GM21526 (cell line): Measurements from ENCODE around the gene RGS2.

Experiments
- ATAC-seq: cut with Tn5 transposase; IDR thresholded peaks from one replicate; pipeline ENCODE4 v1.9.1; 2021; ENCODE audit warnings: moderate library complexity; ENCODE audit not compliant: unreplicated experiment, low FRiP score

Gene RGS2, protein sequence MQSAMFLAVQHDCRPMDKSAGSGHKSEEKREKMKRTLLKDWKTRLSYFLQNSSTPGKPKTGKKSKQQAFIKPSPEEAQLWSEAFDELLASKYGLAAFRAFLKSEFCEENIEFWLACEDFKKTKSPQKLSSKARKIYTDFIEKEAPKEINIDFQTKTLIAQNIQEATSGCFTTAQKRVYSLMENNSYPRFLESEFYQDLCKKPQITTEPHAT

DNA sequence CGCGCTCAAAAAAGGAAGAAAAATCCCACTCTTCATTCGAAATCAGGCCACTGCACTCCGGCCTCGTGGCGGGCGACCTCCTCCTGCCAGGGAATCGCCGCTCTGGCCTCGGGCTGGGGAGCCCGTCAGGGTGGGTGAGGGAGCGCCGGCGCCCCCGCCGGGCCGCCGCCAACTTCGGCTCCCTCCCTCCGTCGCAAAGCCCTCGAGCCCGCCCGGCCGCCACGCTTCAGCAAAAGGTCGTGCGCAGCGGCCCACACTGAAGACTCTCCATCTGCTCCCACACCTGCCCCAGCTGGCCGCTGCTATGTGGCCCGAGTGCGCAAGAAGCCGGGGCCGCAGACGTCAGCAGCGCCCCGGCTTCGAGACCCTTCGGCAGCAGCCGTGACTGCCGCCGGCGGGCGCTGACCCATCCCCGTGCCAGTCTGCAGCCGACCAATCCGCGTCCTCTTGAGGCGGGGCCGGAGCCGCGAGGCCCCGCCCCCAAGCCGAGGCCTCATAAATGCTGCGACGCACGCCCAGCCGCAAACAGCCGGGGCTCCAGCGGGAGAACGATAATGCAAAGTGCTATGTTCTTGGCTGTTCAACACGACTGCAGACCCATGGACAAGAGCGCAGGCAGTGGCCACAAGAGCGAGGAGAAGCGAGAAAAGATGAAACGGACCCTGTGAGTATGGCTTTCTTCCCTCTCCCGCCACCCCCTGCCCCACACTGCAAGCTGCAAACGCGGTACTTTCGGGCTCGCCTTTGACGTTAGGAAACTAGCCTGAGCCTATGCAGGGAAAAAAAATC is at the start of gene RGS2:
TSS of gene RGS2 (plus strand) at position 522 of the 789 bp plus-strand sequence. CDS start at position 555, 33 bp downstream.
- peak; percentile 91 for ATAC-seq

DNA sequence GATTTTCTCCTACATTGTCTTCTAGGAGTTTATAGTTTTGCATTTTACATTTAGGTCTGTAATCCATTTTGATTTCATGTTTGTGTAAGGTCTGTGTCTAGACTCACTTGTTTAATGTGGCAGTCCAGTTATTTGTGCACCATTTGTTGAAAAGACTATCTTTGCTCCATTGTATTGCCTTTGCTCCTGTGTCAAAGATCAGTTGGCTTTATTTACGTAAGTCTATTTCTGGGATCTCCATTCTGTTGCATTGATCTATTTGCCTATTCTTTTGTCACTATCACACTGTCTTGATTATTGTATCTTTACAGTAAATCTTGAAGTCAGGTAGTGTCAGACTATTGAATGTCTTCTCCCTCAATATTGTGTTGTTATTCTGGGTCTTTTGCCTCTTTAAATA is 49.7 kb upstream of the RGS2 start:
- no peak for ATAC-seq

GRCh38 chr1:192762265-192762664 is 46.6 kb upstream of the RGS2 start:
- ATAC-seq = no peak

DNA sequence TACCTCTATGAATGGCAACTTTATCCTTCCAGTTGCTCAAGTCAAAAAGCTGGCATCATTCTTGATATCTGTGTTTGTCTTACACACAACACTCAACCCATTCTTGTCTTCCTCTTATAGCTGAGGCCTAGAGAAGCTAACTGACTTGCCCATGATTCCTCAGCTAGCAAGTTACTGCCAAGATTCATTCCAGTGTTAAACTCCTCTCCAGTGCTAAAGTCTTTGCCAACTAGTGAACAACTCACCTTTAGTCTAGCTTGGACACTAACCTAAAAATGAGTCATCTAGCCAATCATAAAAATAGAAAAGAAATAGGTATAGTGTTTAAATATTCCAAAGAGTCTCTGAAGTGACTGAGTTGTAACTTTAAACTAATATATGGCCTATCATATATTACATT is 45.6 kb upstream of the RGS2 start:
- ATAC-seq = no peak

GRCh38 chr1:192763756-192764155 is 45.1 kb upstream of the RGS2 start:
- no peak for ATAC-seq

DNA sequence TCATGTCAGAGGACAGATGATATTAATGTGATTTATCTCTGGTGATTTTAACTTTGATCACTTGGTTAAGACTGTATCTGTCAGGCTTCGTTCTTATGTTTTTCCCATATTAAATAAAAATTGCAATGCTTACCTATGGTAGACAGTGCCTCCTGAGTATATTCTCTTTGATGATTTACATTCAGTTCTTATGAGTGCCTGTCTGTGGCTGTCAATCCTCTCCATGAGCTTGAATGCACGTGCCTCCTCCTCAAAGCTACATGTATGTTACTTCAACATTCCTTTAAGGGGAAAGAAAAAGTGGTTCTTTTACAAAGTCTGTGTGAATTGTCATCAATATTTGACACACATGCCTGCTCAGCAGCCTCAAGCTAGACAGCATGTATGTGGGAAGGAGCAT is 44.2 kb upstream of the RGS2 start:
- no peak for ATAC-seq

GRCh38 chr1:192766009-192766625 is 42.7 kb upstream of the RGS2 start:
- no peak for ATAC-seq

DNA sequence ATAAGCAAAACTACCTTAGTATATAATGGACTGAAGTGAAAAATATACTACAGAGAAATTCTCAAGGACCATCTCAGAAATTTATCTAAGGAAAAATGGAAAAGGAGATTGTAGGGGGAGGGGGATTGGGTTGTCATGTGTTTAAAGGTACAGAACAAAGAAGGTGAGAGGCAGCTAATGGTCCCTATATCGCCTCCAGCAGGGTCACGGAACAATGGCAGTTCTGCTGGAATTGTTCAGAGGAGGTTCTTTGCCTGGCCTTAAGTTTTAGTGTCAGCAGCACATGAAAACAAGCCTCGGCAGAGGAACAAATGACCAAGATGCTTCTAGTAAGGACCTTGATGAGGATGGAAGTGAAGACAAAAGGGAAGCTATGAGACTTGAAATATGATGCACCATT is 42.0 kb upstream of the RGS2 start:
- ATAC-seq = no peak

DNA sequence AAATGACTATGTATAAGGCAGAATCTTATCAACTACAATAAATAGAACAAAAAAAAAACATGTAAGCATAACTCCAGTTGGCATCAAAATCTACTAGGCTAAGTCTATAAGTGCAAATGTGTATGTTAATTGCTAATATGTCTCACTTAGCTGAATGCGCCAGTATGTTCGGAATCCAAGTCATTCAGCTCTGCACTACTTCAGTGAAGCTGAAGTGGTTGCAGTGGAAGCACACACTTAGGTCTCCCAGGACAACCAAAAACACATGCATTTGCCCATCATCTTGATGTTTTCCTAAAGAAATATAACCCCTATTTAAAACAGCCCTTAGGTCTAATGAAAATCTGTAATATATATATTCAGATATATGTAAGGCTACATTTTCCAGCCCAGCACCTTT is 41.0 kb upstream of the RGS2 start:
- no peak for ATAC-seq

DNA sequence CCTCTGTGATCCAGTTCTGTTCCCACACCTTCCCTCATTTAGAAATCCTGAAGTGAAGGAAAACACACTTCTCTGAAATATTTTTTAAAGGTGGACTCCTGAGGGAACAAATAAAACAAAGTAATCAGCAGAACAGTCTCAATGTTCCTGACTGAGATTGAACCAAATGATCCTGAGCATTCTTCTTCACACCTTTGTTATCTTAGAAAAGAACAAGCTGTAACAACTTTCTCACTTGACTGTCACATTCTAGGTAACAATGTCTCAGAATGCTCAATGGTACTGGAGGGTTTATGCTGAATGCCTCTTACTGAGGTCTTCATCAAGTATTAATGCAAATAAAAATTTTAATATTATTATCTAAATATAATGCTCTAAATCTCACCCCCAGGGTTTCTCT is 40.4 kb upstream of the RGS2 start:
- no peak for ATAC-seq

DNA sequence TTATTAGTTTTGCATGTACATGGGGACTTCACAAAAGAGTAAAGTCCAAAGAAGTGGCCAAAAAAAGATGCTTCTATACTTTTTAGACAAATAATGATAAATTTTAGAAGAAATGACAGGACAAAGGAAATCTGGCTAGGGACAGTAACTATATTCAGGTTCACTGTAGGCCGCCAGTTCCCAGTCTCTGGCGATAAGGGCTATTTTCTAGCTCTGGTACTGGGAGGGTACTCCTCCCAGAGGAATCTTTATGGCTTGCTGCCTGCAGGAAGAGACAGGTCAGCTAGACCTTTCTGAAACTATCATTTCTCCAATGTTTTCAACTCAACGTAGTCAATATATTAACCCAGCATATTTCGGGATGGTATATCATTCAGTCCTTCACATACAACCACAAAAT is 37.5 kb upstream of the RGS2 start:
- ATAC-seq = no peak

- no peak for ATAC-seq
Observed at GRCh38 chr1:192775631-192776030, 33.2 kb upstream of the RGS2 start.

- no peak for ATAC-seq
Observed at GRCh38 chr1:192776206-192776605, 32.6 kb upstream of the RGS2 start.

DNA sequence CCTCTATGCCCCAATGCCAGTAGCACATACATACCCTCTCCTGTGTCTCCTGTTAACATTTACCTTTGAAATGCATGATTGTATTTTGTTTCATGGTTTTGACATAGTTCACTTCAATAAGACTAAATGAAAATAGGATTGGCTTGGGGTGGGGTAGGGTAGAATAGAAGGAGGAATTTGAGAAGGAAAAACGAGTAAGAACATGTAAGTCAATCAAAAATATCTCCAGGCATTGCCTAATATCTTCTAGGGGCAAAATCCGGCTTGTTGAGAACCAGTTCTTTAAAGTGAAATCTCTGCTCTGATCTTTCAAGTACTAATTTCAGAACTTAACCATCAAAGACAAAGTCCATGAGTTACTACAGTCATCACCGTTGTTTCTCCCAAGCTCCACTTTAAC is 31.8 kb upstream of the RGS2 start:
- no peak for ATAC-seq

DNA sequence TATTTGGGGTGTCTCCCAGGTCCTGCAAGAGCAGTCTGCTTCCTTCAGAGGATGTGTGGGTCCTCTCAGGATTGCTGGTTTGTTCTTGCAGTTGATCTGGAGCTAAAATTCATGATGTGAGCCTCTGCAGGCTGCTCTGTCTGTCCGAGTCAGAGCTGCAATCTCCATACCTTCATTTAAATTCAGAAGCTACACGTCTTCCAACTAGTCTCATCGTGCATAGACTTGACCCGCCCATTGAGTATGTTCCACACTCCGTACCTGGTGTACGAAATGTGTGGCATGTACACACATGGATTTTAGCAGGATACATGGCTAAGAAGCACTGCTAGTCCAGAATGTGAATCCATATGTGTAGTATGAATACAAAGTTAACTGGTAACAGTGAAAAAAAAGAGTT is 25.0 kb upstream of the RGS2 start:
- no peak for ATAC-seq

- ATAC-seq = no peak
Observed at GRCh38 chr1:192784397-192784796, 24.4 kb upstream of the RGS2 start.

DNA sequence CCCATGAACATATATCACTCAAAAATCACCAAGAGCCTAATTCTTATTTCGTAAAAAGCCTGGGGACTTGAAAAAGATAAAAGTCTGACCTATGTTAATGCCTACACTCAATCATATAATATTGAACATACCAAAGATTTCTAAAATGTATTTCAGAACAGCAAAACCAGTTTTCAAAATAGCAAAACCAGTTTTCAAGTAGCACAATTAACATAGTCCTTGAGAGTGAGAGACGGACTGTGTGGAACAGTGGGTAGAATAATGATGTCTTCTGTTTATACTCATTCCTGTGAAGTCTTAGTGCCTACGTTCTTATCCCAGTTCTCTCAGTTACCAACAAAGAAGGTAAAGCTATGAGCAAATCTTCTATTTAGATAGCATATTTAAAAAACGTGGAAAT is 22.3 kb upstream of the RGS2 start:
- ATAC-seq = no peak

- no peak for ATAC-seq
Observed at GRCh38 chr1:192787914-192788585, 20.8 kb upstream of the RGS2 start.

- no peak for ATAC-seq
Observed at GRCh38 chr1:192789871-192790270, 19.0 kb upstream of the RGS2 start.

DNA sequence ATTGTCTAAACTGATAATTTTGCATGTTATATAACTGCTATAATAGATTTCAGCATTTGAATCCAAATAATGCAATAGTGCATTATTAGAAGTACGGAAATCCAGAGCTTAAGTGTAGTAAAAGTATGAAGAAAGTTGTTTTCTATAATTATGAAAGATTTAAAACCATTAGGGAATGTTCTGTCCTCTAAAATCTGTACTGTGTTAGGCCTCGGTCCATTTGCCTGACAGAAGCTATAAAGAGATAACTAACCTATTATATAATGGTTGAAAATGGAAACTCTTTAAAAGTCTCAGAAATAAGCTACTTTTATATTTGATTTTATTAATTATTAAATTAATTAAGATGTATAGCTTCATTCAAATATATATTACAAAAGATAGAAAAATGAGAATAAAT is 16.2 kb upstream of the RGS2 start:
- ATAC-seq = no peak

DNA sequence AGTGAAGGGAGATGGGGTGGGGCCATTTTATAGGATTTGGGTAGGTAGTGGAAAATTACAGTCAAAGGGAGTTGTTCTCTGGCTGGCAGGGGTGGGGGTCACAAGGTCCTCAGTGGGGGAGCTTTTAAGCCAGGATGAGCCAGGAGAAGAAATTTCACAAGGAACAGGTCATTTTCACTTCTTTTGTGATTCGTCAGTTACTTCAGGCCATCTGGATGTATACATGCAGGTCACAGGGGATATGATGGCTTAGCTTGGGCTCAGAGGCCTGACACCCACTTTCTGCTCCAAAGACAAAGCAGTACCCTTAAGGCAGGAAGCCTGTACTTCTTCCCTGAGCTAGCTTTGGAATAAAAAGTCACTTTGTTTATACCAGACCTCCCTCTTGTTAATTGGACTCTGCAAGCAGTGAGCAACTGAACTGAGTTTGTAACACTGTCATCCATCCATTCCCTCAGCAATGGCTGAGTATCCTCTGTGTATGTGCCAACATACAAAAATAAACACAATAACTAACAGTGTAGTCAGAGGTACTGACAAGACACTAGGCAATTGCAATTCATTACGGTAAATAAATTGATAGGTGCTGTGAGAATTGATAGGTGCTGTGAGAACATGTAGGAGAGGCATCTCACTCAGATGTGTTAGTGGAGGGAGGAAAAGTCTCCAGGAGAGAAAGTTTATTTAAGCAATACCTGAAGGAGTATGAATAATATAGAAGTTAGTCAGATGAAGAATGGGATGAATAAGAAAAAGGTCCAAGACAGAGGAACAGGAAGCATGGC is 14.7 kb upstream of the RGS2 start:
- no peak for ATAC-seq
